ENCODE results near the gene OBSCN.

The OBSCN gene

DNA sequence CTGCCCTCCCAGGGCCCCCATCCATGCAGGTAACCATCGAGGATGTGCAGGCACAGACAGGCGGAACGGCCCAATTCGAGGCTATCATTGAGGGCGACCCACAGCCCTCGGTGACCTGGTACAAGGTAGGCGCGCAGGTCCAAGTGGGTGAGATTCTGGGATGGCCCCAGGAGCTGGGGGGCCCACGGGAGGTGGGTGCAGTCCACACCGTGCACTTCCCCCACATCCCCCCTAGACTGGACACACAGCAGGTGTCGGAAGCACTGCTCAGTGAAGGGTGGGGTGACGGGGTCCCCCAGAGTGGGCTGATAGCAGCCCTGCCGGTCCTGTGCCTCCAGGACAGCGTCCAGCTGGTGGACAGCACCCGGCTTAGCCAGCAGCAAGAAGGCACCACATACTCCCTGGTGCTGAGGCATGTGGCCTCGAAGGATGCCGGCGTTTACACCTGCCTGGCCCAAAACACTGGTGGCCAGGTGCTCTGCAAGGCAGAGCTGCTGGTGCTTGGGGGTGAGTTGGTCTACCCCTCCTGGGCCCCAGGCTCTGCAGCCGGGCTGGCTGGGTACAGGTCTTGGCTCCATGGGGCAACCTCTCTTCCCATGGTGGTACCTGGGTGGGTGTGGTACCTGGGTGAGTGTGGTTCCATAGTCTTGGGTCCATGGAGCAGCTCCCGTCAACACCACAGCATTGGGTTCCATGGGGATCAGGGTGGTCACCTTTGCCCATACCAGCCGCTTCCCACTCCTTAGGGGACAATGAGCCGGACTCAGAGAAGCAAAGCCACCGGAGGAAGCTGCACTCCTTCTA, 158.4 kb downstream of the OBSCN start:
- no peaks in the 10 kb centered on the region for H3K36me3 ChIP-seq
- H3K27me3 ChIP-seq: no peaks in the 10 kb centered on the region
- H3K4me3 ChIP-seq (ENCODE audit: low read depth, low read length): no peak overlapping the region
- TF ChIP-seq, protein P1, sequence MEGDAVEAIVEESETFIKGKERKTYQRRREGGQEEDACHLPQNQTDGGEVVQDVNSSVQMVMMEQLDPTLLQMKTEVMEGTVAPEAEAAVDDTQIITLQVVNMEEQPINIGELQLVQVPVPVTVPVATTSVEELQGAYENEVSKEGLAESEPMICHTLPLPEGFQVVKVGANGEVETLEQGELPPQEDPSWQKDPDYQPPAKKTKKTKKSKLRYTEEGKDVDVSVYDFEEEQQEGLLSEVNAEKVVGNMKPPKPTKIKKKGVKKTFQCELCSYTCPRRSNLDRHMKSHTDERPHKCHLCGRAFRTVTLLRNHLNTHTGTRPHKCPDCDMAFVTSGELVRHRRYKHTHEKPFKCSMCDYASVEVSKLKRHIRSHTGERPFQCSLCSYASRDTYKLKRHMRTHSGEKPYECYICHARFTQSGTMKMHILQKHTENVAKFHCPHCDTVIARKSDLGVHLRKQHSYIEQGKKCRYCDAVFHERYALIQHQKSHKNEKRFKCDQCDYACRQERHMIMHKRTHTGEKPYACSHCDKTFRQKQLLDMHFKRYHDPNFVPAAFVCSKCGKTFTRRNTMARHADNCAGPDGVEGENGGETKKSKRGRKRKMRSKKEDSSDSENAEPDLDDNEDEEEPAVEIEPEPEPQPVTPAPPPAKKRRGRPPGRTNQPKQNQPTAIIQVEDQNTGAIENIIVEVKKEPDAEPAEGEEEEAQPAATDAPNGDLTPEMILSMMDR (IDR thresholded peaks at IDR 0.05; ENCODE audit: low read depth, low read length): no peak
- H3K9me3 ChIP-seq: no peaks in the 10 kb centered on the region
- DNase-seq: peak; percentile 5
- no peaks in the 10 kb centered on the region for H3K4me1 ChIP-seq

DNA sequence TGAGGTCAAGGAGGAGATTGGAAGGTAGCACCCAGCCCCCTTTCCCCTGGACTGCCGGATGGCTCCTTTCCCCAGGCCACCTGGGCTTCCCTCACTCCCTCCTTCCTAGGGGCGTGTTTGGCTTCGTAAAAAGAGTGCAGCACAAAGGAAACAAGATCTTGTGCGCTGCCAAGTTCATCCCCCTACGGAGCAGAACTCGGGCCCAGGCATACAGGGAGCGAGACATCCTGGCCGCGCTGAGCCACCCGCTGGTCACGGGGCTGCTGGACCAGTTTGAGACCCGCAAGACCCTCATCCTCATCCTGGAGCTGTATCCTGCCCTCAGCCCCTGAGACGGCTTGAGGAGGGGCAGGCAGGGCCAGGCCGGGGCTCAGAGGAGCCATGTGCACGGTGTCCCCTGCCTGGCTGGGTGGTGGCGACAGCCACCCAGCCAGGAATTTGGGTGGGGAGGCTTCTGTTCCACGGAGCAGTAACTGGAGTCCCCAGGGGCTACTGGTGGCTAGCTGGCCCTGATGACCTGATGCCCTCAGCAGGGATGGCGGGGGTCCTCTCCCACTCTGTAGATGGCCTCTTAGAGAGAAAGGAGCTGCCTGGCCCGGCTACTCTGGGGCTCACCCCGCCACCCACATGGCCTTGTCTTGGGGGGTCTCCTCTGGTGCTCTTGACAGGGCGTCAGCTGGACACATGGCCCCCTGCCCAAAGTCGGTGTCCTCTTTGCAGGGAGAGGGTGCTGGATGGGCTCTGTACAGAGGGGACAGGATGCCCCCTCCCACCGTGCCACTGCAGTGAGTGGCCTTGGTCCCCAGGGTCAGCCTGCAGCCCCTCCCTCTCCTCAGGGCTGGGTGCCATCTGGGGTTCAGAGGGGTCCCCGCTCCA, 159.3 kb downstream of the OBSCN start:
- no peaks in the 10 kb centered on the region for H3K4me1 ChIP-seq
- no peaks in the 10 kb centered on the region for H3K9me3 ChIP-seq
- H3K36me3 ChIP-seq: no peaks in the 10 kb centered on the region
- no peak overlapping the region for H3K4me3 ChIP-seq (ENCODE audit: low read depth, low read length)
- DNase-seq: peak; percentile 4
- 0 out of 2 replicates have a peak, but pooled peaks cover 3% of the 10 kb centered on the region for H3K27me3 ChIP-seq
- TF ChIP-seq, protein P1 (IDR thresholded peaks at IDR 0.05; ENCODE audit: low read depth, low read length): no peak

DNA sequence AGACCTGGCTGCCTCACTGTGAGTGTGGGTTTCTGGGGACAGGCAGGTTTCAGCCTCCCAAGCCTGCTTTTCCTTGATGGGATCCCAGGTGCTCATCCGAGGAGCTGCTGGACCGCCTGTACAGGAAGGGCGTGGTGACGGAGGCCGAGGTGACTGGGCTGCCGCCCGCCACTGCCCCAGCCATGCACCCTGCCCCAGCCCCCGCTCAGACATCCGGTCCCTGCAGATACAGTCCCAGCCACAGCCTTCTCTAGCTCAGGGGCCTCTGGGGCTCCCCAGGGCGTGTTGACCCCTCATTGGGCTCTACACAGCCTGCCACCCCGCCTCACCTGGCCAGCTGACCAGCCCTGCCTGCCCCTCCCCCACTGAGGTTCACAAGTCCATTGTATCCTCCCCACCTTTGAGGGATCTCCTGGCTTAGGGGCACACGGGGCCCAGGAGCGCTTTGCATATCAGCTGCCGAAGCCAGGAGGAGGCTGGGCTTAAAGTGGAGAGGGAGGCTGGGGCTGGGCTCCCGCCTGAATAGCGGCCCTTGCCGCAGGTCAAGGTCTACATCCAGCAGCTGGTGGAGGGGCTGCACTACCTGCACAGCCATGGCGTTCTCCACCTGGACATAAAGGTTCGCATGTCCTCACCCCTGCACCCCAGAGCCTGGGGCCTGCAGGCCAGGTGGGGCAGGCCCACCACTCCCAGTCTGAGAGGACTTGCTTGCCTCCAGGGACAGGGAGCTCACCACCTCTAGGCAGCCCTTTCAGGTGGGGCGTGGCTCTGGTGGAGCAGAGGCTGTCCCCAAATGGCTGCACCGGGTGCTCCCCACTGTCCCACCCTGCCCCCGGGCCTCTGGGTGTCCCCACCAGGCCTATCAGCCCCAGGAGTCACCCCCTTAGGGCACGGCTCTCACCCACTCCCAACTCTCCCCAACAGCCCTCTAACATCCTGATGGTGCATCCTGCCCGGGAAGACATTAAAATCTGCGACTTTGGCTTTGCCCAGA, 160.3 kb downstream of the OBSCN start:
- peak; percentile 8 for DNase-seq
- no peaks in the 10 kb centered on the region for H3K36me3 ChIP-seq
- no peaks in the 10 kb centered on the region for H3K4me1 ChIP-seq
- H3K4me3 ChIP-seq (ENCODE audit: low read depth, low read length): no peak overlapping the region
- TF ChIP-seq, protein P1 (IDR thresholded peaks at IDR 0.05; ENCODE audit: low read depth, low read length): no peak
- 0 out of 2 replicates have a peak, but pooled peaks cover 3% of the 10 kb centered on the region for H3K27me3 ChIP-seq
- H3K9me3 ChIP-seq: no peaks in the 10 kb centered on the region

DNA sequence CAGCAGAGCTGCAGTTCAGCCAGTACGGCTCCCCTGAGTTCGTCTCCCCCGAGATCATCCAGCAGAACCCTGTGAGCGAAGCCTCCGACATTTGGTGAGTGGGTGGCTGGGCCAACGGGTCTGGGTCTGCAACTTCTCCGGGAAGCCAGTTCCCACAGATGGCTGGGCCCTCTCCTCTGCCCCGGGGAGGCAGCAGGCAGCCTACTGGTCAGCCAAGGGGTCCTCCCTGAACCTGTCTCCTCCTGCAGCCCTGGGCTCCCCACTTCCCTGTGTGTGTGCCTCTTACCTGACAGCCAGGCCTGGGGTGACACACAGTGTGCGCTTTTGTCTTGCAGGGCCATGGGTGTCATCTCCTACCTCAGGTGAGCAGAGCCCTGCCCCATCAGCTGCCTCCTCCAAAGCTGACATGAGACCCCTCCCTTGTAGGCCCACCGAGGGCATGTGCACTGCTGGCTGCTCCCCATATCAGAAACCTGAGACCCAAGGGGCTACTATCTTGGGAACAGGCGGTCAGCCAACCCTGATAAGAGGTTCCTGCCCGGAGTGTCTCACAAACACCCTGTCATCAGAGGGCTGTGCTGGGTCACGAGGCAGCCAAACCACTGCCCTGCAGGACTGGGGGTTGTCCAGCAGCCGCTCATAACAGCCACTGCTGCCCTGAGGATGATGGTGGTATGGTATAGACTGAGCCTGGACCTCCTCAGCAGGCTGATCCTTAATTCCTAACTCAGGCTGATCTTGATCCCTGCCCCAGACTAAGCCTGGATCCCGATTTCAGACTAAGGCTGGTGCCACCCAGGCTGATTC, 161.2 kb downstream of the OBSCN start:
- no peak overlapping the region for H3K4me3 ChIP-seq (ENCODE audit: low read depth, low read length)
- no peaks in the 10 kb centered on the region for H3K9me3 ChIP-seq
- H3K4me1 ChIP-seq: no peaks in the 10 kb centered on the region
- peak; percentile 6 for DNase-seq
- H3K36me3 ChIP-seq: no peaks in the 10 kb centered on the region
- H3K27me3 ChIP-seq: 0 out of 2 replicates have a peak, but pooled peaks cover 3% of the 10 kb centered on the region
- TF ChIP-seq, protein P1 (IDR thresholded peaks at IDR 0.05; ENCODE audit: low read depth, low read length): no peak
